GM19043 (cell line): ENCODE results near the gene RAB39A.

ENCODE experiments used
- ATAC-seq: cut with Tn5 transposase; IDR thresholded peaks from one replicate; pipeline ENCODE4 v1.9.1; 2021; ENCODE audit warnings: low read depth; ENCODE audit not compliant: unreplicated experiment

Gene RAB39A

GRCh38 chr11:107957109-107957588, 28.9 kb downstream of the RAB39A start:
- ATAC-seq, result peak; percentile 71

- no peak for ATAC-seq
Observed at GRCh38 chr11:107961480-107961879, 33.2 kb downstream of the RAB39A start.

- no peak for ATAC-seq
Observed at GRCh38 chr11:107962181-107962580, 33.9 kb downstream of the RAB39A start.

- no peak for ATAC-seq
Observed at GRCh38 chr11:107963091-107963490, 34.8 kb downstream of the RAB39A start.

GRCh38 chr11:107969219-107969618, 41.0 kb downstream of the RAB39A start:
- no peak for ATAC-seq

GRCh38 chr11:107970049-107970448, 41.8 kb downstream of the RAB39A start:
- ATAC-seq, result no peak

GRCh38 chr11:107973641-107974040, 45.4 kb downstream of the RAB39A start:
- no peak for ATAC-seq

GRCh38 chr11:107988397-107989158, 60.3 kb downstream of the RAB39A start:
- no peak for ATAC-seq

- ATAC-seq, result no peak
Observed at GRCh38 chr11:107991868-107992414, 63.7 kb downstream of the RAB39A start.

GRCh38 chr11:107996006-107996776, 67.9 kb downstream of the RAB39A start:
- no peak for ATAC-seq

- ATAC-seq, result no peak
Observed at GRCh38 chr11:107998761-107999160, 70.5 kb downstream of the RAB39A start.

GRCh38 chr11:107999759-108000455, 71.7 kb downstream of the RAB39A start:
- peak; percentile 94 for ATAC-seq

GRCh38 chr11:108002476-108002875, 74.2 kb downstream of the RAB39A start:
- ATAC-seq, result no peak

GRCh38 chr11:108003623-108004022, 75.4 kb downstream of the RAB39A start:
- no peak for ATAC-seq

GRCh38 chr11:108007819-108008218, 79.6 kb downstream of the RAB39A start:
- no peak for ATAC-seq

- peak; percentile 82 for ATAC-seq
Observed at GRCh38 chr11:108008656-108009496, 80.6 kb downstream of the RAB39A start, which contains the start of gene CUL5. TSS of gene CUL5 (plus strand) at chr11:108008898. CDS start at chr11:108009349, 451 bp downstream.

- ATAC-seq, result peak; percentile 10
Observed at GRCh38 chr11:108009497-108010370, 81.5 kb downstream of the RAB39A start.

- no peak for ATAC-seq
Observed at GRCh38 chr11:108012139-108012725, 84.0 kb downstream of the RAB39A start.
